Measurements from ENCODE around the gene STX11.

GRCh38 chr6:144193181-144193580 is 42.9 kb downstream of the STX11 start:
- TF ChIP-seq EZH2 (IDR thresholded peaks at IDR 0.05; ENCODE audit: borderline replicate concordance, low read depth, low read length, severe bottlenecking) (no peak), CTCF (IDR thresholded peaks at IDR 0.05; ENCODE audit: borderline replicate concordance, extremely low read depth, low read length, poor library complexity, severe bottlenecking) (no peak)

Data from DND-41 (cell line).